Measurements from ENCODE around the gene ENC1. TPM values are rescaled to one million over a fixed set of nuclear protein-coding genes. Genes with fewer than 3 reads are reported as not detected.

ENC1 gene
- total RNA-seq, 4 donors from 2014 or later: 6.4 to 19.4 (median 13.0) TPM

DNA sequence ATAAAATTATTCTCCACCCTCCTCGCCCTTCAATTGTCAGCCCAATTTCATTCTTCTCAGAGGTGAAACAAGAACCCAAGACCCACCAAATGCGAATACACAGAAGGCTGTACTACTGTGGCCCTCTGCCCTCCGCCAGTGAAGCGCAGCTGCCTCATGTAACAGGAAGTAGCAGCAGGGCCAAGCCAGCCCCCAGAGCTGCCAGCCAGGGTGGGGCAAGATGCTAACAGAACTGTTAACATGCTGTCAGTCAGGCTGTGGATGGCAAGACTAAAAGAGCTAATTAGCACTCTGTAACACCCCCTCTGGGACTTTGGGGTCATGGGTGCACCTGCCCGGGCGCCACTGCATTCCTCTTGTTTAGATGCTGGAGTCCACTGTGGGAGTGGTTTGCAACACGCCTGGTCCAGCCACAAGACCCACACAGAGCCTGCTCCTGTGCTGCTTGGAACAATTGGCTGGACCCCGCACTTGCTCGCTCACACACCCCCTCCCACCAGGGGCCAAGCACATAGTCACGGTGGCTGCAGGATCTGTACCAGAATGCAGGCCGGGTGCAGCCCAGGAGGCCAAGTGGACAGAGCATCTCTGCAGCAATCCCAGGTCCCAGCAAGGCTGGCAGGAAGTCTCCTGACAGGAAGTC is 30.0 kb upstream of the ENC1 start:
- TF ChIP-seq POLR2A (IDR thresholded peaks at IDR 0.05) (no peak), EP300 (IDR thresholded peaks at IDR 0.05) (no peak), POLR2AphosphoS5 (IDR thresholded peaks at IDR 0.05) (no peak)
- TF ChIP-seq, protein P1, sequence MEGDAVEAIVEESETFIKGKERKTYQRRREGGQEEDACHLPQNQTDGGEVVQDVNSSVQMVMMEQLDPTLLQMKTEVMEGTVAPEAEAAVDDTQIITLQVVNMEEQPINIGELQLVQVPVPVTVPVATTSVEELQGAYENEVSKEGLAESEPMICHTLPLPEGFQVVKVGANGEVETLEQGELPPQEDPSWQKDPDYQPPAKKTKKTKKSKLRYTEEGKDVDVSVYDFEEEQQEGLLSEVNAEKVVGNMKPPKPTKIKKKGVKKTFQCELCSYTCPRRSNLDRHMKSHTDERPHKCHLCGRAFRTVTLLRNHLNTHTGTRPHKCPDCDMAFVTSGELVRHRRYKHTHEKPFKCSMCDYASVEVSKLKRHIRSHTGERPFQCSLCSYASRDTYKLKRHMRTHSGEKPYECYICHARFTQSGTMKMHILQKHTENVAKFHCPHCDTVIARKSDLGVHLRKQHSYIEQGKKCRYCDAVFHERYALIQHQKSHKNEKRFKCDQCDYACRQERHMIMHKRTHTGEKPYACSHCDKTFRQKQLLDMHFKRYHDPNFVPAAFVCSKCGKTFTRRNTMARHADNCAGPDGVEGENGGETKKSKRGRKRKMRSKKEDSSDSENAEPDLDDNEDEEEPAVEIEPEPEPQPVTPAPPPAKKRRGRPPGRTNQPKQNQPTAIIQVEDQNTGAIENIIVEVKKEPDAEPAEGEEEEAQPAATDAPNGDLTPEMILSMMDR (IDR thresholded peaks at IDR 0.05): no peak
- no peak overlapping the region for H3K27ac ChIP-seq
- no peaks in the 10 kb centered on the region for H3K27me3 ChIP-seq
- H3K4me3 ChIP-seq: no peak overlapping the region
- H3K36me3 ChIP-seq: no peaks in the 10 kb centered on the region
- WGBS: 89% methylated on average over 5 of the region's 11 CpGs
- no peaks in the 10 kb centered on the region for H3K9me3 ChIP-seq
- H3K4me1 ChIP-seq: peaks cover 16% of the 10 kb centered on the region
- DNase-seq (ENCODE audit: low spot score in 2 of 2): no peak

DNA sequence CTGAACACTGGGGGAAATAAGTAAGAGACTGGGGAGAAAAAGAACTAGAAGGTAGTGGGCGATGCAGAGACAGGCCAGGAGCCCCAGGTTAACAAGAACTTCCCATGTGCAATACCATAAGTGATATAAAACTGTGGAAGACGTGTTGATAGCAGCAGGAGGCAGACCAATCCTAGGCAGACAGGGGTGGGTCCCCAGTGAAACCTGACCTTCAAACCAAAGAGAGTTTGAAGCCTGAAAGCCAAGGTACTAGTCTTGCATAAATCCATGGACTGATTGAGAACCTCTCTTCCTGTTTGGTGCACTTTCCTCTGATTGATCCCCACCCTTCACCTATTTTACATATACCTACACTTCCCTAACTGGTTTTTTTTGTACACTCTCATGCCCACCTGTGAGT is 29.3 kb upstream of the ENC1 start:
- Histone ChIP-seq H3K27ac (no peak overlapping the region), H3K36me3 (no peaks in the 10 kb centered on the region), H3K9me3 (no peaks in the 10 kb centered on the region), H3K4me3 (no peak overlapping the region), H3K4me1 (peaks cover 16% of the 10 kb centered on the region), H3K27me3 (no peaks in the 10 kb centered on the region)
- no peak for DNase-seq (ENCODE audit: low spot score in 2 of 2)
- WGBS: 74% methylated on average over 2 of the region's 2 CpGs
- no peak for TF ChIP-seq POLR2AphosphoS5 (IDR thresholded peaks at IDR 0.05)
- TF ChIP-seq POLR2A (IDR thresholded peaks at IDR 0.05): no peak
- TF ChIP-seq, protein P1 (IDR thresholded peaks at IDR 0.05): no peak
- TF ChIP-seq EP300 (IDR thresholded peaks at IDR 0.05): no peak

DNA sequence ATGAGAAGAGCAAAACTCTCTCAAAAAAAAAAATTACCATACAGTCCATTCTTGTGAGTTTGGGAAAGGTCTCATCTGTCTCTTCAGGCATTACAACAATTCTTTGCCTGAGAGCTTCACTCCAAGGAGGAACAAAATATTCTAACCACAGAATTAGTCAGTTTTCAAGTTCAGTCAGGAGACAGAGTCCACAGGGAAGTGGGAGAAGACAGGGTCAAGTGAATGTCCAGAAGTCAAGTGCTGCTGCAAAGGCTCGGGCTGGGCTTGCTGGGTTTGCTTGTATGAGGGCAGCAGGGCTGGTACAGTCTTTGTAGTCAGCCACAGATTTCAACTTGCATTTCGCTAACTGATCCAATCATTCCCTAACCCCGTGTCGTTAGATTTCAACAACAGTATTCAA is 26.9 kb upstream of the ENC1 start:
- 85% methylated on average over 4 of the region's 4 CpGs for WGBS
- TF ChIP-seq EP300 (IDR thresholded peaks at IDR 0.05) (no peak), POLR2A (IDR thresholded peaks at IDR 0.05) (no peak), POLR2AphosphoS5 (IDR thresholded peaks at IDR 0.05) (no peak)
- TF ChIP-seq, protein P1 (IDR thresholded peaks at IDR 0.05): no peak
- H3K4me3 ChIP-seq: no peak overlapping the region

GRCh38 chr5:74665816-74666215 is 25.3 kb upstream of the ENC1 start:
- Histone ChIP-seq H3K36me3 (no peaks in the 10 kb centered on the region), H3K27me3 (no peaks in the 10 kb centered on the region), H3K4me3 (no peak overlapping the region), H3K9me3 (no peaks in the 10 kb centered on the region), H3K27ac (no peak overlapping the region), H3K4me1 (no peaks in the 10 kb centered on the region)
- DNase-seq (ENCODE audit: low spot score in 2 of 2): no peak
- TF ChIP-seq, protein P1 (IDR thresholded peaks at IDR 0.05): no peak
- TF ChIP-seq POLR2A (IDR thresholded peaks at IDR 0.05): no peak
- no peak for TF ChIP-seq POLR2AphosphoS5 (IDR thresholded peaks at IDR 0.05)
- no peak for TF ChIP-seq EP300 (IDR thresholded peaks at IDR 0.05)
- WGBS: 43% methylated on average over 1 of the region's 1 CpG

More for the DNA sequence above, 26.9 kb upstream of the ENC1 start:
- peaks cover 4% of the 10 kb centered on the region for H3K4me1 ChIP-seq
- DNase-seq (ENCODE audit: low spot score in 2 of 2): no peak
- no peaks in the 10 kb centered on the region for H3K27me3 ChIP-seq
- no peaks in the 10 kb centered on the region for H3K9me3 ChIP-seq
- no peaks in the 10 kb centered on the region for H3K36me3 ChIP-seq
- H3K27ac ChIP-seq: no peak overlapping the region

DNA sequence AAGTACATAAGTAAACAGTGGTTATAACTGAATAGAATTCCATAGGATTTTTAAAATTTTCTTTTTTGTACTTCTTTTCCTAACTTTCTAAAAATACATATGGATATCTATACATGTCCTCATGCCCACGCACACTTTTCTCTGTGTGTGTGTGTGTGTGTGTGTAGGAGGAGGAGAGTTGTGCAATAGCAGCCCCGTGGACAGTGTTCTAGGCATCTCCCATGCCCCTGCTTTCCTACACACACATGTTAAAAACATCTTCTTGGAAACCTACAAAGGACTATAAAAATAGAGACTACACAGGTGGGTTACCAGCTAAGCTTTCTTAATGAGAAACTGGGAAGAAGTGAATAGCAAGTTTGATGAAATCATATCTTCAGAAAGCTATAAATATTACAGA is 24.7 kb upstream of the ENC1 start:
- 40% methylated on average over 2 of the region's 2 CpGs for WGBS
- Histone ChIP-seq H3K27ac (no peak overlapping the region), H3K27me3 (no peaks in the 10 kb centered on the region), H3K4me1 (no peaks in the 10 kb centered on the region), H3K4me3 (no peak overlapping the region), H3K36me3 (no peaks in the 10 kb centered on the region), H3K9me3 (no peaks in the 10 kb centered on the region)
- DNase-seq (ENCODE audit: low spot score in 2 of 2): no peak
- TF ChIP-seq, protein P1 (IDR thresholded peaks at IDR 0.05): no peak
- TF ChIP-seq POLR2A (IDR thresholded peaks at IDR 0.05) (no peak), EP300 (IDR thresholded peaks at IDR 0.05) (no peak), POLR2AphosphoS5 (IDR thresholded peaks at IDR 0.05) (no peak)

Data from suprapubic skin (tissue), 4 donors.